Lung (tissue), 12 donors: ENCODE data around the gene DNAH9. TPM values are rescaled to one million over a fixed set of nuclear protein-coding genes. Genes with fewer than 3 reads are reported as not detected.

Experiments
- ATAC-seq: fragments of 200-7000 bp; cut with Tn5 transposase; one replicate; pipeline ENCODE4 v1.9.1; 2020; ENCODE audit warnings: moderate number of reproducible peaks; ENCODE audit not compliant: insufficient read depth, low FRiP score
- DNase-seq, 3 donors: peaks; one replicate each; pipeline ENCODE4 v3.0.0-alpha.2; 2013 to 2017
- H3K27ac ChIP-seq, 2 donors: one replicate each; pipeline ENCODE4 v1.5.1; 2013; ENCODE audit warnings: mild to moderate bottlenecking in 2 of 2, moderate library complexity in 2 of 2, control low read depth in 1 of 2, inconsistent platforms in 1 of 2, low read depth in 1 of 2, low read length in 1 of 2
- H3K27me3 ChIP-seq, 3 donors: one replicate each; pipeline ENCODE4 v1.5.1; 2013; ENCODE audit warnings: low read length in 2 of 3; ENCODE audit not compliant: control insufficient read depth in 3 of 3, insufficient read depth in 3 of 3
- H3K36me3 ChIP-seq, 4 donors: one replicate each; pipeline ENCODE4 v1.5.1; 2013; ENCODE audit warnings: low read length in 4 of 4, mild to moderate bottlenecking in 1 of 4, moderate library complexity in 1 of 4; ENCODE audit not compliant: control insufficient read depth in 4 of 4, insufficient read depth in 4 of 4
- H3K4me1 ChIP-seq, 5 donors: one replicate each; pipeline ENCODE4 v1.5.1; 2013; ENCODE audit warnings: low read length in 5 of 5, mild to moderate bottlenecking in 2 of 5, moderate library complexity in 1 of 5; ENCODE audit not compliant: control insufficient read depth in 5 of 5, insufficient read depth in 5 of 5
- H3K4me3 ChIP-seq: one replicate; pipeline ENCODE4 v1.5.1; 2013; ENCODE audit warnings: mild to moderate bottlenecking, control low read depth, moderate library complexity
- H3K9ac ChIP-seq, 2 donors: one replicate each; pipeline ENCODE4 v1.5.1; 2013; ENCODE audit warnings: low read length in 2 of 2, control low read depth in 1 of 2; ENCODE audit not compliant: insufficient read depth in 1 of 2
- H3K9me3 ChIP-seq, 4 donors: one replicate each; pipeline ENCODE4 v1.5.1; 2013; ENCODE audit warnings: low read length in 3 of 4, mild to moderate bottlenecking in 1 of 4, moderate library complexity in 1 of 4; ENCODE audit not compliant: control insufficient read depth in 4 of 4, insufficient read depth in 3 of 4
- WGBS, 2 donors: extraction: QIAGEN DNeasy Blood & Tissue Kit; methylation state at CpG; one replicate each; pipeline ENCODE4 v1.1.7; 2013; 5-methylcytosine and 5-hydroxymethylcytosine counted together
- polyA plus RNA-seq, 2 donors: library from polyadenylated mRNA; stranded (reverse); fragments of 200-250 nt; gene quantifications; one replicate each; pipeline ENCODE4 v1.2.1, GENCODE V29; 2013
- total RNA-seq, 2 donors: library from RNA; depleted of rRNA in 1 of 2; stranded (reverse); fragments of >200 nt in 1 of 2; gene quantifications; one replicate each; pipeline ENCODE4 v1.2.1, GENCODE V29; 2014 to 2021
- TF ChIP-seq, protein P1 (sequence below): IDR thresholded peaks from 2 replicates; pipeline ENCODE4 v1.5.1; 2012; ENCODE audit warnings: mild to moderate bottlenecking; ENCODE audit errors: control extremely low read depth, extremely low read depth
- donor health status: control.
- donor health status: control.
- donor health status: Bipolar disorder and iron deficiency.
- donor health status: healthy.
- donor health status: DM: yes; HTN: yes; CAD: no.

Gene DNAH9
- total and polyA plus RNA-seq, 4 donors: 4.0 to 36.1 (median 20.9) TPM

DNA sequence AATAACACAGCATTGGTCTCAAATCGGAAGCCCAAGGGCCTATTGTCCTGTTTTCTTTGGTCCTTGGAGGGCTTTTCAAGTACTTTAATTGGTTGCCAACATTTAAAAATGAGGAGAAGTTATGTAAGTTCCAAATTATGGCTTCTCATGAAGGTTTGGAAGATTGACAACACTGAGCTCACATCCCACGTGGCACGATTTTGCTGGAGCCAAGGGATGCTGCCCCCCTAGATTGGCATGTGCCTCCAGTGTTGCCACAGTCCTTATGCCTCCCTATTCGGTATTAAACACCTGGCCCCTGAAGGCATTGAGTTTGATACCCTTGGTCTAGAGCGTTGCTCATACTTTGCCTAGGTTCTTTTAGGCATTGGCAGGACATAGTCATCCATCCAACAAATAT lies 291.0 kb downstream of the DNAH9 start:
- no peak for ATAC-seq
- TF ChIP-seq, protein P1, sequence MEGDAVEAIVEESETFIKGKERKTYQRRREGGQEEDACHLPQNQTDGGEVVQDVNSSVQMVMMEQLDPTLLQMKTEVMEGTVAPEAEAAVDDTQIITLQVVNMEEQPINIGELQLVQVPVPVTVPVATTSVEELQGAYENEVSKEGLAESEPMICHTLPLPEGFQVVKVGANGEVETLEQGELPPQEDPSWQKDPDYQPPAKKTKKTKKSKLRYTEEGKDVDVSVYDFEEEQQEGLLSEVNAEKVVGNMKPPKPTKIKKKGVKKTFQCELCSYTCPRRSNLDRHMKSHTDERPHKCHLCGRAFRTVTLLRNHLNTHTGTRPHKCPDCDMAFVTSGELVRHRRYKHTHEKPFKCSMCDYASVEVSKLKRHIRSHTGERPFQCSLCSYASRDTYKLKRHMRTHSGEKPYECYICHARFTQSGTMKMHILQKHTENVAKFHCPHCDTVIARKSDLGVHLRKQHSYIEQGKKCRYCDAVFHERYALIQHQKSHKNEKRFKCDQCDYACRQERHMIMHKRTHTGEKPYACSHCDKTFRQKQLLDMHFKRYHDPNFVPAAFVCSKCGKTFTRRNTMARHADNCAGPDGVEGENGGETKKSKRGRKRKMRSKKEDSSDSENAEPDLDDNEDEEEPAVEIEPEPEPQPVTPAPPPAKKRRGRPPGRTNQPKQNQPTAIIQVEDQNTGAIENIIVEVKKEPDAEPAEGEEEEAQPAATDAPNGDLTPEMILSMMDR: no peak
- 73 to 85% methylated on average over 5 of the region's 5 CpGs for WGBS, 2 donors

DNA sequence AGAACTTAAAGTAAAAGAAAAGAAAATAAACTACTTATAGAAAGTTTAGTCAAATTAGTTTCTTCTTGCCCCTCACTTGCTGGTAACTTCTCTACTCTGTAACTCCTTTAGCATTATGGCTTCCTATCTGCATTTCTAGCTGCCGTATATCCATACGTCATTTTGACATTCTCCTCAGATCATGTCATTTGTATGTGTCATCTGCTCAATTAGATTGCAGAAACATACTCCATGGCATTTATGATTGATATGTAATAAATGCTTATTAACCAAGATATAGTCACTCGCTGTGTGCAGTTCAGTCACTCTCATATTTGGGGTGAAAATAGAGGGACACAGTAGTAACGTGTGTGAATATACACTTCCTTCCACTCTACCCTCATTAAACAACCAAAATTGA lies 295.6 kb downstream of the DNAH9 start:
- Histone ChIP-seq H3K4me1 (no peaks in the 10 kb centered on the region), H3K9ac (no peak overlapping the region), H3K27me3 (no peaks in the 10 kb centered on the region), H3K4me3 (no peak overlapping the region), H3K36me3 (no peaks in the 10 kb centered on the region), H3K27ac (no peak overlapping the region), H3K9me3 (no peaks in the 10 kb centered on the region)
- no peak for DNase-seq
- TF ChIP-seq, protein P1: no peak
- 82 to 86% methylated on average over 4 of the region's 4 CpGs for WGBS, 2 donors
- ATAC-seq: no peak

More for the DNA sequence above, 291.0 kb downstream of the DNAH9 start:
- no peaks in the 10 kb centered on the region for H3K9me3 ChIP-seq
- no peak overlapping the region for H3K9ac ChIP-seq
- no peaks in the 10 kb centered on the region for H3K36me3 ChIP-seq
- H3K4me1 ChIP-seq: no peaks in the 10 kb centered on the region
- H3K4me3 ChIP-seq: no peak overlapping the region
- no peak for DNase-seq
- no peak overlapping the region for H3K27ac ChIP-seq
- no peaks in the 10 kb centered on the region for H3K27me3 ChIP-seq

DNA sequence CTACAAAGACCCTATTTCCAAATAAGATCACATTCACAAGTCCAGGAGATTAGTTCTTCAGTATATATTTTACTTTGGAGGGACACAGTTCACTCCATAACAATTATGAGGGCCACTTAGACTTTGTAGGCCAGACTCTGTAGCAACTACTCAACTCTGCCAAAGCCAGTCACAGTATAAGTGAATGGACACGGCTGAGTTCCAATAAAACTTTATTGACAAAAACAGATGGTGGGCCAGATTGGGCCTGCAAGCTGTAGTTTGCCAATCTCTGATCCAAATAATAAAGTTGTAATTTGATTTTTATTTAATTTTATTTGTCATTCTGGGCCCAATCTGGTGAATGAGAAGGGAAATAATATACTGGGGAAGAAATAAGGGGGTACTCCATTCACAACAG lies 297.9 kb downstream of the DNAH9 start:
- no peaks in the 10 kb centered on the region for H3K36me3 ChIP-seq
- H3K27me3 ChIP-seq: no peaks in the 10 kb centered on the region
- TF ChIP-seq, protein P1: no peak
- no peak for DNase-seq
- no peak overlapping the region for H3K4me3 ChIP-seq
- H3K27ac ChIP-seq: no peak overlapping the region
- H3K9ac ChIP-seq: no peak overlapping the region
- H3K9me3 ChIP-seq: peaks cover 0 to 1% (median 0%) of the 10 kb centered on the region in 4 donors
- WGBS, 2 donors: 90 to 93% methylated on average over 1 of the region's 1 CpG
- no peak for ATAC-seq
- peaks cover 0 to 11% (median 0%) of the 10 kb centered on the region in 5 donors for H3K4me1 ChIP-seq
